ENCODE data around the gene GNE.
A peak's percentile ranks its signal among the peaks of the same experiment; 100 is the strongest.
"Not testable (repeated sequence)": the region's sequence is repeated elsewhere in the genome, so short reads cannot be mapped to it uniquely, and the experiment has no call there.

DNA sequence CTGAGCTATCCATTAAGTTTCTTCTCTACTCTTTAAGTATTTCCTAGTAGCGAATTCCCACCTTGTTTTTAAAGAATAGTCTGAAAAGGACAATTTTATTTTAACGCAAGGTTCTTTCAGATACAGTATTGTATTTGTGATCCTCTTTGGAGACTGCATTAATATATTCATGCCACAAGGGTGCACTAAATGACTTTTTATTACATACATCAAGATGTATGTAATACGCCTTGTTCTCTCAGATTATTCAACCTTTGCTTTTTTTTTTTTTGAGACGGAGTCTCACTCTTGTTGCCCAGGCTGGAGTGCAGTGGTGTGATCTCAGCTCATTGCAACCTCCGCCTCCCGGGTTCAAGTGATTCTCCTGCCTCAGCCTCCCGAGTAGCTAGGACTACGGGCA lies 10.2 kb downstream of the GNE start:
- TF ChIP-seq CTCF (IDR thresholded peaks at IDR 0.05 in 2 of 3, conservative IDR thresholded peaks at IDR 0.05 in 1 of 3; ENCODE audit: insufficient read depth in 2 of 3, low read depth in 1 of 3, low read length in 3 of 3), result peak in 2 of 3 experiments; percentile 15 to 58; a peak in 3 of 6 replicates
- TF ChIP-seq YY1 (IDR thresholded peaks at IDR 0.05; ENCODE audit: borderline replicate concordance in 1 of 3, control insufficient read depth in 1 of 3, extremely low read depth in 1 of 3, insufficient read depth in 3 of 3, insufficient read length in 1 of 3, insufficient replicate concordance in 2 of 3, low read depth in 1 of 3, low read length in 2 of 3), result not testable (repeated sequence)

Measured in K562 (cell line).